ENCODE measurements around the gene GCGR. TPM values are rescaled to one million over a fixed set of nuclear protein-coding genes. Genes with fewer than 3 reads are reported as not detected.

GCGR gene
- total and polyA plus RNA-seq, 2 donors (not counting 1 experiment from before 2014, with no cell fraction given), result not detected

GRCh38 chr17:81858967-81859905 lies 55.3 kb downstream of the GCGR start:
- Histone ChIP-seq H3K4me3 (replicated peaks in 1 of 4; ENCODE audit: control extremely low read depth in 1 of 4, insufficient read depth in 1 of 4, low read depth in 3 of 4, low read length in 4 of 4) (peak overlapping the region; percentile 77 to 100 (median 97)), H3K4me2 (ENCODE audit: extremely low read depth, insufficient read depth, low read length) (peak overlapping the region; percentile 100), H3K9me3 (ENCODE audit: control insufficient read depth, insufficient read depth, low read depth, low read length) (no peaks in the 10 kb centered on the region), H3K79me2 (ENCODE audit: control insufficient read depth, insufficient read depth, low read length) (peaks cover 79% of the 10 kb centered on the region), H3K36me3 (ENCODE audit: control insufficient read depth, insufficient read depth, low read length) (peaks cover 29% of the 10 kb centered on the region), H2AFZ (ENCODE audit: low read length) (no peak overlapping the region), H3K27me3 (ENCODE audit: control insufficient read depth, insufficient read depth, low read length) (no peaks in the 10 kb centered on the region), H3K4me1 (ENCODE audit: control insufficient read depth, extremely low read depth, insufficient read depth, low read length) (peaks cover 23% of the 10 kb centered on the region), H3K9ac (ENCODE audit: insufficient read depth, low read length) (peak overlapping the region; percentile 97), H3K27ac (ENCODE audit: insufficient read depth, low read length) (peak overlapping the region; percentile 87), H4K20me1 (ENCODE audit: control insufficient read depth, extremely low read depth, insufficient read depth, low read length) (no peaks in the 10 kb centered on the region)
- TF ChIP-seq, protein P1, sequence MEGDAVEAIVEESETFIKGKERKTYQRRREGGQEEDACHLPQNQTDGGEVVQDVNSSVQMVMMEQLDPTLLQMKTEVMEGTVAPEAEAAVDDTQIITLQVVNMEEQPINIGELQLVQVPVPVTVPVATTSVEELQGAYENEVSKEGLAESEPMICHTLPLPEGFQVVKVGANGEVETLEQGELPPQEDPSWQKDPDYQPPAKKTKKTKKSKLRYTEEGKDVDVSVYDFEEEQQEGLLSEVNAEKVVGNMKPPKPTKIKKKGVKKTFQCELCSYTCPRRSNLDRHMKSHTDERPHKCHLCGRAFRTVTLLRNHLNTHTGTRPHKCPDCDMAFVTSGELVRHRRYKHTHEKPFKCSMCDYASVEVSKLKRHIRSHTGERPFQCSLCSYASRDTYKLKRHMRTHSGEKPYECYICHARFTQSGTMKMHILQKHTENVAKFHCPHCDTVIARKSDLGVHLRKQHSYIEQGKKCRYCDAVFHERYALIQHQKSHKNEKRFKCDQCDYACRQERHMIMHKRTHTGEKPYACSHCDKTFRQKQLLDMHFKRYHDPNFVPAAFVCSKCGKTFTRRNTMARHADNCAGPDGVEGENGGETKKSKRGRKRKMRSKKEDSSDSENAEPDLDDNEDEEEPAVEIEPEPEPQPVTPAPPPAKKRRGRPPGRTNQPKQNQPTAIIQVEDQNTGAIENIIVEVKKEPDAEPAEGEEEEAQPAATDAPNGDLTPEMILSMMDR (conservative IDR thresholded peaks at IDR 0.05 in 1 of 2, IDR thresholded peaks at IDR 0.05 in 1 of 2; ENCODE audit: low read depth in 1 of 2, low read length in 2 of 2), result no peak
- TF ChIP-seq EZH2 (IDR thresholded peaks at IDR 0.05; ENCODE audit: low read length, missing control alignments), result no peak
- peak in 1 of 2 donors; percentile 18 for DNase-seq (ENCODE audit: low read depth in 2 of 2)

- Histone ChIP-seq H3K36me3 (ENCODE audit: control insufficient read depth, insufficient read depth, low read length) (peaks cover 28% of the 10 kb centered on the region), H3K4me1 (ENCODE audit: control insufficient read depth, extremely low read depth, insufficient read depth, low read length) (peaks cover 23% of the 10 kb centered on the region), H3K79me2 (ENCODE audit: control insufficient read depth, insufficient read depth, low read length) (peaks cover 75% of the 10 kb centered on the region), H4K20me1 (ENCODE audit: control insufficient read depth, extremely low read depth, insufficient read depth, low read length) (no peaks in the 10 kb centered on the region), H3K4me2 (ENCODE audit: extremely low read depth, insufficient read depth, low read length) (peak within 1 kb of the TSS; percentile 100), H3K9ac (ENCODE audit: insufficient read depth, low read length) (peak within 1 kb of the TSS; percentile 97), H3K27me3 (ENCODE audit: control insufficient read depth, insufficient read depth, low read length) (no peaks in the 10 kb centered on the region), H3K9me3 (ENCODE audit: control insufficient read depth, insufficient read depth, low read depth, low read length) (no peaks in the 10 kb centered on the region), H3K27ac (ENCODE audit: insufficient read depth, low read length) (peak within 1 kb of the TSS; percentile 87), H2AFZ (ENCODE audit: low read length) (no peak within 1 kb of the TSS), H3K4me3 (replicated peaks in 1 of 4; ENCODE audit: control extremely low read depth in 1 of 4, insufficient read depth in 1 of 4, low read depth in 3 of 4, low read length in 4 of 4) (peak within 1 kb of the TSS; percentile 77 to 100 (median 97))
- TF ChIP-seq, protein P1 (conservative IDR thresholded peaks at IDR 0.05 in 1 of 2, IDR thresholded peaks at IDR 0.05 in 1 of 2; ENCODE audit: low read depth in 1 of 2, low read length in 2 of 2), result no peak
- no peak for TF ChIP-seq EZH2 (IDR thresholded peaks at IDR 0.05; ENCODE audit: low read length, missing control alignments)
- no peak for DNase-seq (ENCODE audit: low read depth in 2 of 2)
Observed at GRCh38 chr17:81859906-81860755, 56.2 kb downstream of the GCGR start, which contains the start of gene P4HB. P4HB (minus strand) TSS chr17:81860535; CDS start chr17:81860471, 64 bp downstream.
